HCT116 (cell line): Measurements from ENCODE around the gene MEG3. TPM values are rescaled to one million over a fixed set of nuclear protein-coding genes. Genes with fewer than 3 reads are reported as not detected.

ENCODE experiments used
- ATAC-seq: fragments of 200-7000 bp; cut with Tn5 transposase; 2 replicates; pipeline ENCODE4 v1.9.1; 2020; ENCODE audit warnings: mild to moderate bottlenecking, moderate library complexity
- BruUV-seq: library from RNA; stranded (reverse); fragments of 400-500 nt; replicated peaks from 2 replicates; lab custom pipeline; 2021; lab: Mats Ljungman, UMichigan
- CTCF ChIA-PET: fragments of 300-600 bp; sonication (Branson Sonifier 250); formaldehyde crosslinking; loops from one replicate; lab custom pipeline; 2021; ENCODE audit warnings: antibody characterized with exemption; lab: Charles Lee
- POLR2A ChIA-PET: fragments of 300-600, 350-600 bp; sonication (Branson Sonifier 250); formaldehyde crosslinking; loops from one replicate; lab custom pipeline; 2021; ENCODE audit warnings: antibody characterized with exemption; lab: Charles Lee
- RAD21 ChIA-PET, 2 experiments: fragments of 300-600 bp; sonication (Branson Sonifier 250); formaldehyde crosslinking; loops; one replicate each; lab custom pipeline; 2023; ENCODE audit warnings: low total read pairs in 2 of 2; ENCODE audit not compliant: uncharacterized antibody in 2 of 2, unreplicated experiment in 2 of 2, low non-redundant PET in 1 of 2; lab: Charles Lee
- DNase-seq: peaks from one replicate; pipeline ENCODE4 v3.0.0-alpha.2; 2010; ENCODE audit warnings: low read depth, low spot score
- H2AFZ ChIP-seq: fragments of 200-600 bp; shearing (Covaris generic), sonication (generic); 2 replicates; pipeline ENCODE4 v1.6.1; 2017; ENCODE audit warnings: low read depth, mixed run types, mixed read lengths, antibody characterized with exemption, low read length; ENCODE audit not compliant: poor library complexity, severe bottlenecking
- H3K27ac ChIP-seq: 2 replicates; pipeline ENCODE4 v1.5.1; 2012; ENCODE audit warnings: low read depth, low read length
- H3K27me3 ChIP-seq: fragments of 200-600 bp; sonication (generic); 2 replicates; pipeline ENCODE4 v1.6.1; 2016; ENCODE audit warnings: mixed run types, low read length, mixed read lengths; ENCODE audit not compliant: insufficient read depth
- H3K36me3 ChIP-seq, 2 experiments: fragments of 200-500 bp in 1 of 2; fragments of 200-600 bp in 1 of 2; sonication (Bioruptor generic) in 1 of 2; sonication (generic) in 1 of 2; 2 replicates each; pipeline versions ENCODE4 v1.5.1 to v1.6.1; 2014 to 2016; ENCODE audit warnings: low read length in 2 of 2, inconsistent platforms in 1 of 2, mixed read lengths in 1 of 2, mixed run types in 1 of 2; ENCODE audit not compliant: insufficient read depth in 2 of 2, control insufficient read depth in 1 of 2
- H3K4me1 ChIP-seq, 2 experiments: fragments of 200-600 bp in 1 of 2; sonication (generic) in 1 of 2; 2 replicates each; pipeline versions ENCODE4 v1.5.1 to v1.6.1; 2012 to 2017; ENCODE audit warnings: low read length in 2 of 2, inconsistent platforms in 1 of 2, mild to moderate bottlenecking in 1 of 2, mixed read lengths in 1 of 2, mixed run types in 1 of 2, moderate library complexity in 1 of 2; ENCODE audit not compliant: insufficient read depth in 2 of 2, control insufficient read depth in 1 of 2
- H3K4me2 ChIP-seq: fragments of 200-600 bp; sonication (generic); 2 replicates; pipeline ENCODE4 v1.6.1; 2017; ENCODE audit warnings: mixed run types, low read length, mixed read lengths
- H3K4me3 ChIP-seq, 2 experiments: fragments of 200-600 bp in 1 of 2; sonication (generic) in 1 of 2; replicated peaks in 1 of 2; 2 replicates each; pipeline ENCODE4 v1.5.1; 2011 to 2016; ENCODE audit warnings: low read length in 2 of 2, control low read depth in 1 of 2, low read depth in 1 of 2, mild to moderate bottlenecking in 1 of 2, mixed read lengths in 1 of 2, mixed run types in 1 of 2
- H3K79me2 ChIP-seq: fragments of 200-600 bp; sonication (generic); 2 replicates; pipeline ENCODE4 v1.6.1; 2017; ENCODE audit warnings: mild to moderate bottlenecking, mixed run types, low read length, moderate library complexity, mixed read lengths; ENCODE audit not compliant: insufficient read depth
- H3K9ac ChIP-seq: fragments of 200-600 bp; sonication (generic); 2 replicates; pipeline ENCODE4 v1.6.1; 2016; ENCODE audit warnings: low read length, mixed read lengths
- H3K9me2 ChIP-seq: fragments of 200-600 bp; sonication (generic), shearing (Covaris generic); 2 replicates; pipeline ENCODE4 v1.6.1; 2017; ENCODE audit warnings: mixed run types, mild to moderate bottlenecking, moderate library complexity; ENCODE audit not compliant: insufficient read depth
- H3K9me3 ChIP-seq, 2 experiments: fragments of 200-500 bp in 1 of 2; fragments of 200-600 bp in 1 of 2; sonication (Bioruptor generic) in 1 of 2; sonication (generic) in 1 of 2; 2 replicates each; pipeline ENCODE4 v1.6.1; 2014 to 2017; ENCODE audit warnings: low read length in 2 of 2, mixed read lengths in 2 of 2, inconsistent platforms in 1 of 2, low read depth in 1 of 2, mild to moderate bottlenecking in 1 of 2, mixed run types in 1 of 2, moderate library complexity in 1 of 2; ENCODE audit not compliant: control insufficient read depth in 1 of 2, insufficient read depth in 1 of 2
- H4K20me1 ChIP-seq: fragments of 200-600 bp; sonication (generic), shearing (Covaris generic); 2 replicates; pipeline ENCODE4 v1.6.1; 2017; ENCODE audit warnings: mixed run types, mild to moderate bottlenecking, moderate library complexity; ENCODE audit not compliant: insufficient read depth
- CBX3 ChIP-seq: IDR thresholded peaks from 2 replicates; pipeline ENCODE4 v1.6.1; 2012; ENCODE audit warnings: low read depth
- CEBPB ChIP-seq: IDR thresholded peaks from 2 replicates; pipeline ENCODE4 v1.6.1; 2012; ENCODE audit warnings: low read depth
- EGR1 ChIP-seq: IDR thresholded peaks from 2 replicates; pipeline ENCODE4 v1.6.1; 2012; ENCODE audit warnings: low read depth
- EZH2phosphoT487 ChIP-seq: fragments of 200-600 bp; IDR thresholded peaks from 2 replicates; pipeline ENCODE4 v1.6.1; 2018; ENCODE audit warnings: antibody characterized with exemption, borderline replicate concordance
- FOSL1 ChIP-seq: IDR thresholded peaks from 2 replicates; pipeline ENCODE4 v1.6.1; 2012; ENCODE audit warnings: low read depth
- JUND ChIP-seq: IDR thresholded peaks from 2 replicates; pipeline ENCODE4 v1.6.1; 2012
- RAD21 ChIP-seq: IDR thresholded peaks from 2 replicates; pipeline ENCODE4 v1.6.1; 2012; ENCODE audit warnings: low read depth, mild to moderate bottlenecking
- SP1 ChIP-seq: IDR thresholded peaks from 2 replicates; pipeline ENCODE4 v1.6.1; 2012; ENCODE audit warnings: low read depth
- YY1 ChIP-seq: IDR thresholded peaks from 2 replicates; pipeline ENCODE4 v1.6.1; 2011; ENCODE audit warnings: low read length, low read depth, moderate library complexity, mild to moderate bottlenecking; ENCODE audit not compliant: insufficient replicate concordance; ENCODE audit errors: extremely low read depth
- intact Hi-C: fragments of 100-400 bp; cut with micrococcal nuclease; formaldehyde crosslinking; loops from 2 replicates; pipeline ENCODE4 v1.10.0; 2022
- total RNA-seq: library from RNA; stranded (reverse); gene quantifications from one replicate; pipeline ENCODE4 v1.2.1, GENCODE V29; 2021; ENCODE audit not compliant: unreplicated experiment
- TF ChIP-seq, protein P1 (sequence below), 3 experiments: fragments of 200-600 bp in 1 of 3; sonication (generic) in 1 of 3; IDR thresholded peaks in 2 of 3; conservative IDR thresholded peaks in 1 of 3; 2 replicates each; pipeline ENCODE4 v1.5.1; 2012 to 2017; ENCODE audit warnings: low read depth in 2 of 3, low read length in 2 of 3, antibody characterized with exemption in 1 of 3, borderline replicate concordance in 1 of 3, control low read depth in 1 of 3, mild to moderate bottlenecking in 1 of 3, mixed read lengths in 1 of 3, mixed run types in 1 of 3, moderate library complexity in 1 of 3; ENCODE audit not compliant: insufficient read depth in 1 of 3
- TF ChIP-seq, protein P2 (sequence below): IDR thresholded peaks from 2 replicates; pipeline ENCODE4 v1.6.1; 2012

MEG3 gene
- total RNA-seq, 1 experiment from 2014 or later = 2.5 TPM

DNA sequence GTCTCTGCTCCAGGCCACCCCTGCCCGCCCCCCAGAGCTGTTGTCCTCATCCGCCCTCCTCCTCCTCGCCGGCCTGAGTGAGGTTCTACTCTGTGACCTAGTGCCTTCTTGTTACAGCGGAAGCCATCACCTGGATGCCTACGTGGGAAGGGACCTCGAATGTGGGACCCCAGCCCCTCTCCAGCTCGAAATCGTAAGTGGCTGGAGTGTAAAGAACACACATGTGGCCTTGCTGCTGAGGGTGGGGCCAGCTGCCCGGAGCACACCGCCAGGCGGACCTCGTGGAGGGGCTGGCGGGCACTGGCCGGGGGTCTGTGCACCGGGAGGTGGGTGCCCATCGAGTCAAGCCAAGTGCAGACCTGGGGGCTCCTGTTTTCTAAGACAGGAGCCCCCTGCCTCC lies 19.4 kb downstream of the MEG3 start:
- H3K79me2 ChIP-seq = no peaks in the 10 kb centered on the region
- intact Hi-C loops = no loop called here
- no peak overlapping the region for H2AFZ ChIP-seq
- ChIA-PET POLR2A (no interaction called here), CTCF (no interaction called here), RAD21 (no interaction called here)
- H3K4me3 ChIP-seq = no peak overlapping the region
- H3K9ac ChIP-seq = no peak overlapping the region
- H3K9me2 ChIP-seq = no peaks in the 10 kb centered on the region
- BruUV-seq = no TSS peak
- peaks cover 0 to 5% of the 10 kb centered on the region in 2 experiments; a peak in 2 of 4 replicates for H3K4me1 ChIP-seq
- no peak overlapping the region for H3K27ac ChIP-seq
- no peaks in the 10 kb centered on the region for H4K20me1 ChIP-seq
- ATAC-seq (no peak), DNase-seq (no peak)
- H3K27me3 ChIP-seq = no peaks in the 10 kb centered on the region
- TF ChIP-seq SP1 (no peak), CBX3 (no peak), YY1 (no peak), CEBPB (no peak), EGR1 (no peak), EZH2phosphoT487 (no peak), FOSL1 (no peak), RAD21 (no peak), JUND (no peak)
- TF ChIP-seq, protein P1, sequence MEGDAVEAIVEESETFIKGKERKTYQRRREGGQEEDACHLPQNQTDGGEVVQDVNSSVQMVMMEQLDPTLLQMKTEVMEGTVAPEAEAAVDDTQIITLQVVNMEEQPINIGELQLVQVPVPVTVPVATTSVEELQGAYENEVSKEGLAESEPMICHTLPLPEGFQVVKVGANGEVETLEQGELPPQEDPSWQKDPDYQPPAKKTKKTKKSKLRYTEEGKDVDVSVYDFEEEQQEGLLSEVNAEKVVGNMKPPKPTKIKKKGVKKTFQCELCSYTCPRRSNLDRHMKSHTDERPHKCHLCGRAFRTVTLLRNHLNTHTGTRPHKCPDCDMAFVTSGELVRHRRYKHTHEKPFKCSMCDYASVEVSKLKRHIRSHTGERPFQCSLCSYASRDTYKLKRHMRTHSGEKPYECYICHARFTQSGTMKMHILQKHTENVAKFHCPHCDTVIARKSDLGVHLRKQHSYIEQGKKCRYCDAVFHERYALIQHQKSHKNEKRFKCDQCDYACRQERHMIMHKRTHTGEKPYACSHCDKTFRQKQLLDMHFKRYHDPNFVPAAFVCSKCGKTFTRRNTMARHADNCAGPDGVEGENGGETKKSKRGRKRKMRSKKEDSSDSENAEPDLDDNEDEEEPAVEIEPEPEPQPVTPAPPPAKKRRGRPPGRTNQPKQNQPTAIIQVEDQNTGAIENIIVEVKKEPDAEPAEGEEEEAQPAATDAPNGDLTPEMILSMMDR (IDR thresholded peaks at IDR 0.05 in 2 of 3, conservative IDR thresholded peaks at IDR 0.05 in 1 of 3; ENCODE audit: borderline replicate concordance in 1 of 3, insufficient read depth in 1 of 3, low read depth in 2 of 3, low read length in 2 of 3) = no peak
- TF ChIP-seq, protein P2, sequence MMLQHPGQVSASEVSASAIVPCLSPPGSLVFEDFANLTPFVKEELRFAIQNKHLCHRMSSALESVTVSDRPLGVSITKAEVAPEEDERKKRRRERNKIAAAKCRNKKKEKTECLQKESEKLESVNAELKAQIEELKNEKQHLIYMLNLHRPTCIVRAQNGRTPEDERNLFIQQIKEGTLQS = no peak
- no peak overlapping the region for H3K4me2 ChIP-seq
- no peaks in the 10 kb centered on the region for H3K9me3 ChIP-seq
- no peaks in the 10 kb centered on the region for H3K36me3 ChIP-seq
